HL-60/S4 treated with retinoic acid at 250 ng/mL for 4 days and 3 days (cell line): ENCODE results near the gene BCL11B.
"Not testable (repeated sequence)": the region's sequence is repeated elsewhere in the genome, so short reads cannot be mapped to it uniquely, and the experiment has no call there.

Source experiments
- in situ Hi-C: fragments of 300-500 bp; cut with MboI; formaldehyde crosslinking; loops from 2 replicates; pipeline ENCODE4 v1.7.0; 2022; ENCODE audit warnings: low sequenced_read_pairs

BCL11B gene

DNA sequence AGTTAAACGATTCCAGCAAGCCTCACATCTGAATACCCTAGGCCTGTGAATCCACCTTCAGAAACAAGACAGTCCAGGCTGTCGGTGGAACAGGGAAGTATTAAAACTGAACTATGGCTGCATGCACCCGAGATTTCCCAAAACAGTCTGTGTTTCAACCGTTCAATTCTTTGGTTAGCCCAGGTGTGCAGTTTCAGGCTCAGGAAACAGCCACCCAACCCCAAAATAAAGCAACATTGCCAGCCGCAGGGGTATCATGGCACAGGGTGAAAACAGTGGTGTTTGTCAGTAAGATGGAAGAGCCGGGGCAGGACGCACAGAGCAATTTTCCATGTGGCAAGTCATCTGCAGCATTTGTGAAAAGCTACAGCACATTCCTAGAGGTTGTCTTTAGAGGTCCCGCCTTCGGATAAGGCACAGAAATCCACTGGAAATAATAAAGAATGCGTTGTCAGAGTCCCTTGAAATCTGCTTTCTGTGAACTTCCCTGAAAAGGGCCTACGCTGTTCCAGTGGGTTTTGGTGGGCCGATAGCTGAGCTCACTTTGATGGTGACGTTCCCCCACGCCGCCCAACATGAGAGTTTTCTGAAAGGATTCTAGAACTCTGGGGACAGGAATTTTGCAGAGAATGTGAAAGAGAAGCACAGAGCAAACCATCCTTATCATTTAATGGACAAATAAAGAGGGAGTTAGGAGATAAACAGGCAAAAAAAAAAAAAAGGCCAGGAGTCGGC is 84.9 kb downstream of the BCL11B start:
- in situ Hi-C loops: no loop called here

DNA sequence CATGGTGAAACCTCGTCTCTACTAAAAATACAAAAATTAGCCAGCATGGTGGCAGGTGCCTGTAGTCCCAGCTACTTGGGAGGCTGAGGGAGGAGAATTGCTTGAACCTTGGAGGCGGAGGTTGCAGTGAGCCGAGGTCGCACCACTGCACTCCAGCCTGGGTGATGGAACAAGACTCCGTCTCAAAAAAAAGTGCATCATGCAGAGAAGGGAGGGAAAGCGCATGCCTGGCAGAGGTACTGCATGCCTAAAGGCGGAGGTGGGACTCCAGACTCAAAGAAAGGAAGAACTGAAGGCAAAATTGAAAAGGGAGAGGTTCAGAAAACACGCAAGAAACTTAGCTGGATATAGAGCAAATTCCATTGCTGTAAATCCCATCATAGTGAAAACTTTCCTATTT is 85.7 kb downstream of the BCL11B start:
- in situ Hi-C loops: not testable (repeated sequence)

DNA sequence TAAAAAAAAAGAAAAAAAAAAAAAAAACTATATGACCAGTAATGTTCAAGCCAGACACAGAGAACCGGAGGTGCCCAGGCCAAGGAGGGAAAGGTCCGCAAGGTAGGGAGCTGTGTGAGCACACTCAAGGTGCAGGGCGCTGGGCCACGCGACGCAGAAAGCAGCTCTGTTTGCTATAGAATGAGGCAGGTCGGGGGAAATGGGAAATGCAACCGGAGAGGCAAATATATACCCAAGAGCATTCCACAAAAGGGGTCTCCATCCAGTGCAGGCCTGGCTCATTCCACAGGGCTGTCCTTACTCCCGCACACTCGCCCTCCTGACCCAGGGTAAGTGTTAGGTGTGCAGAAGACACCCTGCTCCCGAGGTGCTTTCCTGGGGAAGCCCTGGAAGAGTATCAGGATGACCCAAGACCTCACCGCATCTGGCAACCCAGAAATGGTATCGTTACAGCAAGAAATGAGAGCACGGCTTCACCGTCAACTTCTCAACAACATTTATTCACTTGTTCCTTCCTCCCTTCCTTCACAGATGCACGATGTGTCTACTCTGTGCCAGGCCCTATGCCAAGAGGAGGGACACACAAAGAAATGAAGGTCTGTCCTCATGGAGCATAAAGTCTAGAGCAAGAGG is 86.4 kb downstream of the BCL11B start:
- in situ Hi-C loops: no loop called here

DNA sequence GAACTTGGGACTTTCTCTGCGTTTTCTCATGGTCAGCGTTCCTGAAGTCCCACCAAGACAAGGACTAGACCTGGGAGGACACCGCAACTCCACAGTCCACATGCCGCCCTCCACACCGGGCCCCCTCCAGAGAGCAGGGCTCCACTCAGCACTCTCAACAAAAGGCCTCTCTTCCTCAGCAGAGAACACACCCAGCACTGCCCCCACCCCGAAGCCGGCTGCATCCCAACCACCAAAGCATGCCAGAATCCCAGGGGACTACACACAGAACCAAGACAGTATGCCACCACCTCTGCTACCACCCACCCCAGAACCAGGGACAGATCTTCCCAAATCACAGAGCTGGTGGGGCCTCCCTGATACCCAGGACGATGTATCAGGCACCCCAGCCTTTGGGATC is 88.3 kb downstream of the BCL11B start:
- in situ Hi-C loops: no loop called here

DNA sequence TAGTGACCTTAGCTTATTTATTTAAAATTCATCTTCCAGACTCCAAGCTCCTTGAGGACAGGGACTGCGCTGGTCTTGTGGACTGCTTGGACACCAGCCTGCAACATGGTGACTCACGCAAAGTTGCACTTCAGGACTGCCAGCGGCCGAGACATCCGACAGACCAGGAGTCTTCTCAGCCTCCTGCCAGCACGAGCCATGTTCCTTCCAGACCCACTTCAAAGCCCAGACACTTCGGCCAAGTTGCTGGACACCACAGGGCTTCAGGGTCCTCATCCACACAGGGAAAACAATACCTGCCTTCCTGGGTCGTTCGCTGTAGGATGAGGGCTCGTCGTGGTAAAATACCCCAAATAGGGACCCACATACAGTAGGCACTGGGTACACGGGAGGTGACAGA is 88.7 kb downstream of the BCL11B start:
- in situ Hi-C loops: no loop called here

DNA sequence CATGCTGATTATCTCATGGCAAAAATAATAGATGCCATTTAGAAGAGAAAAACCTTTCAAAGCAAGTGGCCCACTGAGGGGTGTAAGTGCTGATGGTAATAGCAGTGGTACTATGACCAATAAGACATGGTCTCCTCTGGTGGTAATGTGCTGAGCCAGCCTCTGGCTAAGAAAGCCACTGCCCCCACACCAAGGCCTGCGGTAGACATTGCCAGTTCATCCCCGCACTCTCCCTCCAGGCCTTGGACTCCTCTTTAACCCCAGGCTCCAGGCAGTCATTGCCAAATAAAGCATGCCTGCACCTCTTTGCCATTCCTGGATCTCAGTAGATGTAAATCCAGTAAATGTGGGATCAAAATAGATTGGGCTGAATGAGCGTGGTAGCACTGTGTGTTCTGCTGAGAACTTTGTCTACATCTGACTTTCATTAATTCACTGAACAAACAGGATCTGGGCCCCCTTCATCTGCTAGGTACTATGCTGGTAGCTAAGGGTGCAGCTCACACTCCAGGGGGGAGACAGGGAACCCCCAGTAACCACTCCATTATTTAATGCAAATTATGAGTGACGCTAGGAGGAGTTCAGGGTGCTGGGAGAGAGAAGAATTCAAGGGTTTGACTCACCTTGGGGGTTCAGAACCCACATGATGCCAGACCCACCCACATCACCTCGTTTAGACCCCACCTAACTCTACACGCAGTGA is 89.3 kb downstream of the BCL11B start:
- in situ Hi-C loops: no loop called here

DNA sequence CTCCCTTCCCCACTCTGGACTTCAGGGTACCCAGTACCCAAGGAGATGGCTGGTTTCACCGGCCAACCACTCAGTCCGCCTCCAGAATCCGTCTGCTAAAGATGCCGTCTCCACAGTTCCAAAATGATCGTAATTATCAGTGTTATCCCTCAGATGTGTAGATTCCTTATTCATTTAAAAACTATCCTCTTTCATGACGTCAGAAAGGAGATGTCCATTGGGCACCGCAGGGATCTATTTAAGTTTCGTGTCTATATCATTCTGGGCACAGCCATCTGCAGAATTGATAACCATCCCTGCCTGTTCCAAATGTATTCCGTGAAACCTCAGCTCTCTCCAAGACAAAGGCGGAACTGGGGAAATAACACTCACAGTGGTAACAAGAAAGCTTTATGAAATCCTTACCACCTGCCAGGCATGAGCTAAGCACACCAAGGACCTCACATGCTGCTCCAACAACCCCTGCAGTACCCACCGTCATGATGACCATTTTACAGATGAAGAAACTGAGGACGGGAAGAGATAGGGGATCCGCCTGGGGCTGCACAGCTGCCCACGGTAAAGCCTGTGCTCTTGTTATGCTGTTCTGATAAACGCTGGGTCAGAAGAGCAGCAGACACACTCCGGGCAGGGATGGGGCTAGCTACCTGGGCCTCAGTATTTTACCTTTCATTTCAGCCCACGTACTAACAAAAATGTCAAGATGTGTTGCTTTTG is 90.0 kb downstream of the BCL11B start:
- in situ Hi-C loops: no loop called here

DNA sequence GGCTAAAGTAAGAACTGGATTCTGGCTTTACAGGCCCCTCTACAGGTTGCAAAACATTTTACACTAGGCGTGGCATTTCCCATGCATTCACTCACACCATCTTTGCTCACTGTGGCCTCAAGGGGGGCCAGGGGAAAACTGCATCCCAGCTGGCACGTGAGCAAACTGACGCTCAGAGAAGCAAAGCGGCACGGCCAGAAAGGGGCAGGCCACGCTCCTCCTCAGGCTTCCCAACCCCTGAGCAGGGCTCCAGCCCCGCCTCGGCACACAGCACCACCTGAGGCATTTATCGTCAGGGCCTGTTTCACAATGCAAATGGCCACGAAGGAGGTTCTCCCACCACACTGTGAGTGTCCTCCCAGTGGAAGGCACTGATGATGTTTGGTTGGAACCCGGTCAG is 90.8 kb downstream of the BCL11B start:
- in situ Hi-C loops: no loop called here

DNA sequence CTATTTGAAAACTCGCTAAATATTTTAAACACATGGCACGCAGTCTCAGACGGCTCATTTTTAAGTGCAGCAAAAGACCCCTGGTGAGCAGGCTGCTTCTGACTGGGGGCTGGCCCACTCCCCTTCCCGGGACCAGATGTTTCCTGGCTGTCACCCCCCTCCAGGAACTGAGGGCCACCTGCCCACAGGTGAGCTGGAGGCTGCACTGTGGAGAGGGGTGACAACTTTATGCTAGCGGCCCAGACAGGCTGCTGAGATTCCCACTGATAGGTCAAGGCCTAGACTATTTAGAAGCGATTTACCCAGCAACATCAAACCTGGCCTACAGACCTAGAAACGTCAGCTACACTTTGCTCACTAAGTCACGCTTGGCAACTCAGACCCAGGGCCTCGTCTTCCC is 92.1 kb downstream of the BCL11B start:
- in situ Hi-C loops: no loop called here

DNA sequence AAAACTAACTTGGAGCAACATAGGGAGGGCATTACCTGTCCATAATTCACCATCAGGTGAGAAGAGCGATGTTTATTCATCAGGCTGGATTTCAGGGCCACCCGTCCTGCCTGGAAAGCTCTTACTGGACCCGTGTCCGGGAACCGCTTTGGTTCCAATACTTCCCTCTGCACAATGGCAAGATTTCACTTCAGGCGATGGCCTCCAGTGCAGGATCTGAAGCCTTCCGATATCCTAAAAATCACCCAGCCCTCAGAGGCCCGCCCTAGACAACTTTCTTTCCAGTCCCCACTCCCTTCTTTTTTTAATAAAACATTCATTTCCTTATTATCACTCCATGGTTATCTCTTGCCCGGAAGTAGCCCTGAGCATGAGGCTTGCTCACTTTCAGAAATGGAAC is 92.5 kb downstream of the BCL11B start:
- in situ Hi-C loops: no loop called here

DNA sequence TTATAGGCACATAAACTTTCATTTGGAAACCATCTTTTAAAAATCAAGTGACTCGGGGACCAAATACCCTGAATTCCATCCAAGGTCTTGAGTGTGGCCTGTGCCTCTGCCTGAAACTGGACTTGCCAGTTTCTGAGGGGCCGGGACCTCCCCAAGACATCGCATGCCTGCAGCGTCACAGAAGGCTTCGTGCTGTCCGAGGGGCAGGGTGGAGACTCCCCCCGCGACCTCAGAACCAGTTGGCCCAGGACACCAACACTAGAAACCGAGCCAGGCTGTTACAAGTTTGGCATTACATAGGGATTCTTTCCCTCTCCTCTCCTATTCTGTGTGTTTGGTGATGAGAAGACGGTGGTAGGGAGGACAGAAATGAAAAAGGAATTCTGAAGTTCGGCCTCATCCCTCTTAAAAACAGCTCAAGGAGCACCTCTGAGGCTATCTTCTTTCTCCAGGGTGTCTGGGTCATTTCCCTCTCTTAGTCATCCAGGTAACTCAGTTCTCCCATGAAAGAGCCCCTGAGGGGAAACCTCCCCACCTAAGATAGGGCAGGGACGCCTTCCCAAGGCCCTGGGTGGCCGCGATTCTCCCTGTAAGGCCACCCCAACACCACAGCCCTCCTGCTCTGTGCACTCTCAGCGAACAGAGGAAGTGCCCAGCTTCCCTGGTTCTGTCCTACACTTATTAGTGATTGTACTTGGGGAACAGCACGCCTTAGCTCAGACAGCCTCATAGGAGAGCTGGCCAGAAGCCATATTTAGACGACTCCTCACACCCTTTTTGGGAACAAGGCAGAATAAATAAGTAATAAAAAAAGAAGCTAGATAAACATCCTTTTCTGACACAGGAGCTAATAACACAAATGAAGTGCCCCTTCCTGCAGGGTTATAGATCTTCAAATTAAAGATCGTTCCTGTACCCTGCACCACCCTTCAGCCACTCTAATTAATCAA is 93.8 kb downstream of the BCL11B start:
- in situ Hi-C loops: no loop called here

DNA sequence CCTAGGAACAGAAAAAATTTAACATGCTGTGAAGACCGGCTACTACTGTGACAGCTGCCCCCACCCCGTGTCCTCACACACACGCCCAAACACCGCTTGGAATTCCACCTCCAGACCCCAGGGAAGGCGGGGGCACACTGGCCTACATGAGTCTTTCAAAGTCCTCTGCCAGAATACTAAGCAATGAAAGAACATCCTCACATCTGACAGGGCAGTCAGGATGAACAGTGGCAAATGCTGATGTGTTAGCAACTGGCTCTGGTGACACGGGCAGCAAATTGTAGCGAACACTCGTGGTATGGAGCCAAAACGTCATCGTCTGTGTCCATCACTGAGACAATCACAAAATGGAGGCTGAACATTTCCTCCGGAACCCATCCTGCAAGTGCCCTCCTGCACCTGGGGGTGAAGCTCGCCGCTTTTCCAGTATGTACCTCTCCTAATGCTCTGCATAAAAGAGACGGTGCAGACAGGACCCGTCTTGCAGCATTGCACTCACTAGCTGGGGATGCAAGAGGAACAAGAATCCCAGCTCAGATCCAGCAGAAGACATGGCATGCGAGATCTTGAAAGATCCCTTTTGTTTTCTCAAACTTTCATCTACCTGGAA is 94.8 kb downstream of the BCL11B start:
- in situ Hi-C loops: no loop called here

DNA sequence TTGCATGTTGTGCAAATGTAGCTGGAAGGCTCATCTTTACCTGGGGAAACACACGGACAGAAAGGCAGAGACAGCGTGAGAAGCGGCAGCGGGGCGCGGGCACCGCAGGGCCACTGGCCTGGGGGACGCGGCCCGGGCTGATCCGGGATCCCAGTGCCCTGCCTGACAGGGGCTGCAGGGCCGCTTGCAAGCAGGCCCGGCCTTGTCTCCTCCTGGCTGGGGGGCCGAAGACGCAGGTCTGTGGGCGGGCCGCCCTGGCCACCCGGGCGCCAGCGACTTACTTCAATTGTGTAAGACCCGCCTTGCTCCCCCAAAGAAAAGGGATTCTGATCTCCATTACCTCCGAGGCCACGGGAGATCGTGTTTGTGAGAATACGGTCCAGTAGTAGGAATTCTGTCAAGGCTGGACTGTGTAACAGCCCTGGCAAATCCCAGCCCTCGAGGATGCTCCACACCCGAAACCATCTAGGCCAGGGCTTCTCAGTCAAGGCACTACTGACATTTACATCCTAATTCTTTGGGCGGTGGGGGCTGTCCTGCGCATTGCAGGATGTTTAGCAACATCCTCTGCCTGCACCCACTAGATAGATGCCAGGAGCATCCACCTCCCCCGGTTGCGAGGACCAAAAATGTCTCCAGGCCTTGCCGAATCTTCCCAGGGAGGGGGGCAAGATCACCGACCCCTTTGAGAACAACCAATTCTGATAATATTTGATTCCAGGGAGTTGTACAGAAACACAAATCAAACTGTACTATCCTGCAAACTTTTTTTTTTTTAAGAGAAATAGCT is 95.6 kb downstream of the BCL11B start:
- in situ Hi-C loops: no loop called here

DNA sequence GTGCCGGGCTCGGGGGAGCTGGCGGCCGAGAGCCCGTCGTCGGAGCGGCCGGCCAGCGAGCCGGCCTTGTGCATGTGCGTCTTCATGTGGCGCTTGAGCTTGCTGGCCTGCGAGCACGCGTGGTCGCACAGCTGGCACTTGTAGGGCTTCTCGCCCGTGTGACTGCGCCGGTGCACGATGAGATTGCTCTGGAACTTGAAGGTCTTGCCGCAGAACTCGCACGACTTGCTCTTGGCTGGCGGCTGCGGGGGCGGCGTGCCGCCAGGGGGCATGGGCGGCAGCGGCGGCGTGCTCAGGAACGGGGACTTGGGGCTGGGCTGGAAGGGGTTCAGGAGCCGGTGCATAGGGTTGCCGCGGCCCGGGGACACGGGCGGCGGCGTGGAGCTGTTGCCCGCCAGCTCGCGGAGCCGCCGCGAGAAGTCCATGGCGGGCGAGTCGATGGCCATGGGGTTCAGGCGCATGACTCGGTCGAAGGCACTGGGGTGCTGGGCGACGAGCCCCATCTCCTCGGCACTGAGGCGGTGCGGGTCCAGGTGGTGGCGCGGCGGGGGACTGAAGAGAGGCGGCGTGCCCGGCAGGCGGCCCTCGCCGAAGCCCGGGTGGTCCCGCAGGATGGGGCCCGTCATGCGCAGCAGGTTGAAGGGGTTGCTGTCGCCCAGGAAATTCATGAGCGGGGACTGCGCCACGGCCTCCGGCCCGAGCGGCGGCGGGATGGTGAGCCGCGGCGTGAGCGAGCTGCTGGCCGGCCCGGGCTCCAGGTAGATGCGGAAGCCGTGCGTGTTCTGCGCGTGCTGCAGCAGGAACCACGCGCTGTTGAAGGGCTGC is 96.5 kb downstream of the BCL11B start:
- in situ Hi-C loops: no loop called here

DNA sequence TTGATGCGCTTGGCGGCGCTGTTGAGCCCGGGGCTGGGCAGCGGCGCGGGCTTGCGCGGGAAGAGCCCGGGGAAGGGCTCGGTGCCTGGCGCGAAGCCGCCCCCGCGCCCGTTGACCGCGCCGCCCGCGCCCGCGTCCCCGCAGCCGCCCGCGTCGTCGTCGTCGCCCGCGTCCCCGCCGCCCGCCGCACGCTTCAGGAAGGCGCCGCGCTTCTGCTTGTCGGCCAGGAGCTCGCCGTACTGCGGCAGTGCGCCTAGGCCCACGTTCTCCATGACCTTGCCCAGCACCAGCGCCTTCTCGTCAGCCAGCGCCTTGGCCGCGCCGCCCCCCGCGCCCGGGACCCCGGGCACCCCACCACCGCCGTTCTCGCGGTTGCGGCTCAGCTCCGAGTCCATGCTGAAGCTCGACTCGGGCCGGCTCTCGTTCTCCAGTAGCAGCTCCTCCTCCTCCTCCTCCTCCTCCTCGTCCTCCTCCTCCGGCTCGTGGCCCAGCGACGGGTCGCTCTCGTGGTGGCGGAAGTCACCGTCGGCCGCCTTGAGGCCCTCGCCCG is 97.2 kb downstream of the BCL11B start:
- in situ Hi-C loops: no loop called here

DNA sequence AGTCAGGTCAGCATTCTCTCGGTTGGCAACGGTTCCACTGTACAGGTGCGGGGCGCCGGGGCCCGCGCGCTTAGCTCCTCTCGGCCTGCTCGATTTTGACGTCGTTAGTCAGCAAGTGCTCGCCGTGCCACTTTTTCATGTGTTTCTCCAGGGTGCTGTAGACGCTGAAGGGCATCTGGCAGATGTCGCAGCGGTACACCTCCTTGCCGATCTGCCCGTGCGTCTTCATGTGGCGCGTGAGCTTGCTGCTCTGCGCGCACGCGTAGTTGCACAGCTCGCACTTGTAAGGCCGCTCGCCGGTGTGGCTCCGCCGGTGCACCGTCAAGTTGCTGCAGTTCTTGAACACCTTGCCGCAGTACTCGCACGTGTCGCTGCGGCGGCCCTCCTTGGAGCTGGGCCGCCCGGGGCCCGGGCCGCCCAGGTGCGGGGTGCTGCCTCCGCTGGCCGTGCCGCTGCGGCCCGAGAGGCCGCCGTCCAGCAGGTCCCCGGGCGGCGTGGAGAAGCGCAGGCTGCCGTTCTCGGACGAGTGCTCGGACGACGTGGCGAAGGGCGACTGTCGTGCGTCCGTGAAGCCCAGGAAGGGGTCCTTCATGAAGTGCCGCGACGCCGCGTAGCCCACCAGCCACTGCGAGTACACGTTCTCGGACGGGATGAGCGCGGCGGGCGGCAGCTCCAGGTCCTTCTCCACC is 97.8 kb downstream of the BCL11B start:
- in situ Hi-C loops: no loop called here

DNA sequence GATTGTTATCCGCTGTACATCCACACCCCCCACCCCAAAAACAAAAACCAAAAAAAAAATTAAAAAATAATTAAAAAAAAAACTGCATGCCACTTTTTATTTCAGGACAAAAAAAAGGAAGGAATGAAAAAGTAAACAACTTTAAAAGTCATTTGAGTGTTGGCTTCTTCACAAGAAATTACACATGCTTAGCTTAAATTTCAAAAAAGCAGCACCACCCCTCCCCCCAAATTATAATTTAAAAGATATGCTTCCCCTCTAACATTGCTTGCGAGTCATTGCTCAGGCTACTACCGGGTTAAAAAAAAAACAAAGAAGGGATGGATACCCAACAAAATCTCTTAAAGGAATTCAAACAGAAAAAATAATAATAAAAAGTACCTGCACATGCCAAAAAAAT is 98.5 kb downstream of the BCL11B start:
- in situ Hi-C loops: no loop called here

DNA sequence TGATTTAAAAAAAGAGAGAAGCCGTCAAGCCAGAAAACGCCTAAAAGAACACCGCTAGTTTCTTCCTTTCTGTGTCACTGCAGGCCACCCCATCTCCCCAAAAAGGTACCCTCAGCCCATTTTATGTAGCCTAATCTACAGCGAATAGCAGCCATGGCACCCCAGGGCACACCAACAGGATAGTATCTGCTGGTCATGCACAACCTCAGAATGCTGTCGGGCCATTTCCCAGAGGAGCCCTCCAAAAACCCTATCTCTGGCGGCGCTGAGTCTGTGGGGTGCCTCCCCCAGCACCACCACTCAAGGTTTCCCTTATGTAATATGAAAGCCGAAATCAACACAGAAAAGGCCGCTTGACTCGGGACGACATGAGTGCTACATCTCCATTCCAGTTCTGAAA is 98.9 kb downstream of the BCL11B start:
- in situ Hi-C loops: no loop called here
